ENCODE measurements around the gene GABRG3.

The GABRG3 gene

DNA sequence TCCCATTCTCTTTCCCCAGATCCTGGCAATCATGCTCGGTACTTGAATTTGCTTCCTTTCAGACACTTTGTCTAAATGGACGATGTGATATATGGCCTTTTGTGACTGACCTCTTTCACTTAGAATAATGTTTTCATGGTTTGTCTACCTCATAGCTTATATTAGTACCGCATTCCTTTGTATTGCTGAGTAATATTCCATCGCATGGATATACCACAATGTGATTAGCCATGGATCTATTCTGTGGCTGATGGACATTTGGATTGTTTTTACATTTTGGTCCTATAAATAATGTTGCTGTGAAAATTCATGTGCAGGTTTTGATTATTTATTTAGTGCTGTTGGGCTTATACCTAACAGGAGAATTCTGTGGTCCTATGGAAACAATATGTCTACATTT lies 458.6 kb downstream of the GABRG3 start:
- no peak for DNase-seq

DNA sequence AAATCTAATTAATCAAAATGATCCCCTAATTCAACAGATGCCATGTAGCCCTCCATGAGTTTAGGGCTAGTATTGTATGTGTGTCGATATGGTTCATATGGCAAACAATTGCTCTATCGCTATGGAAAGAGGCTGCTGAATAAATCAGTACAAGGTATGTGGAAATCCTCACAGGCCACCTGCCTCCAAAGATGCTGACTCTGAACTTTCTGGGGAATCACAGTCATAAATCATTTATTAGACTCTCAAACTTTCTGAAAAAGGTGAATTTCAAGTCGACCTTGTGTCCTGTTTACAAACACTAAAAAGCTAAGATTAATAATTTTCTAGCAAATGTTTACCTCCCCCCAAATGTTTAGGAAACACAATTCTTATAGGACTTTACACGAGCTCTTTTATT lies 462.6 kb downstream of the GABRG3 start:
- no peak for DNase-seq

DNA sequence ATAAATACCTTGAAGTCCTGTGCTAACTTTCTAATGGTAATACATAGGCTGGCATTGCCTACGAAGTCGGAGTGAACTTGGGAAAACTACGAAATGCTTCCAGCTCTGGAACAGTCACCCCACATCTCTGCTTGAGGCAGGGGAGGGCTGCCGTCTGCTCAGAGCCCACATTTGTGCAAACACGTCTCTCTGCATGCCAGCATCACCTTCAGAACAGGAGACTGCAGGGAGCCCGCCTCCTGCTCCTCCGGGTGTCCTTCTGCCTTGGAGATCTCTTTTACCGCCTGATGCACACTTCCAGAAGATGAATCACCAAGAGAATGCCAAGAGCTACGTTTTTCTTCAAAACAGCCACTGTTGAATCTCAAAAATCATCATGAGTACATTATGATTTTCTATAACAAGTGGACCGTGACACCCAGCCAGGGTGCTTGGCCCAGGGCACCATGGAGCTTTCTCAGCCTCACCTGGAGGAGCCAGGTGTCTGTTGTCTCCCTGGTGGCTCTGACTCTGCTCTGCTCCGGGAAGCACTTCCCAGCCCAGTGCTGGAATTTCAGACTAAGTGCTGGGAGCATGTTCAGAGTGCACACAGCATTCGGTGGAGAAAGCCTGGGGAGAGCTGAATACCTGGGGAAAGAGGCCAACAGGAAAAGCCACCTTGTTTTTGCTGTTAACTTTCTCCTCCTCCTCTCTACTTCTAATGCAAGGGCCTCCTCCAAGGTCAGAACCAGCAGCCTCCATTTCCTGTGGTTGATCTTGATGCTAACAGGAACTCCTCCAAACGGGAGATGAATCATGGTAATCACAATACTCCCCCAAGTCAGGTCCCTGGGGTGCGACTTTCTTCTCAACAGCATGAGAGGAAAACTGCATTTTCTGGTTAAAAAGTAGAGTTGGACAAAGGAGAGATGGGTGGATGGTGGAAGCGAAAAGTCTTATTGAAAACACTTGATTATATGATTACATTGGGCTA lies 467.7 kb downstream of the GABRG3 start:
- DNase-seq = no peak

DNA sequence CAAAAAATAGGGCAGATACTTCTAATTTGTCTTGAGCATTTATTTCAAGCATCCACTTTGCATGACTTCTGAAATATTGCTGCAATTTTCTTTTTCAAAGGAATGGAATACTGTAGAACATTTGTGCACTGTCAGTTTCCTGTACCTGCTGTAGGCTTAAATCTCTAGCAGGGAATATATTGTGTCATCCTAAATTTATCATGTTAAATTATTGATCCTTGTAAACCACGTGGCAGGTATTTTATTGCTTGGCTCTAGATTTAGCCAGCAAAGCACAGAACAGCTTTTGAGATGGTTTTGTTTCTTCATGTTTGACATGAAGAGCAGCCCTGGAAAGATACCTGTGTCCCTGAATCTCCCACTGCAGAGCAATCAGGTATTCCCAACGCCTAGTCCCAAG lies 470.1 kb downstream of the GABRG3 start:
- no peak for DNase-seq

DNA sequence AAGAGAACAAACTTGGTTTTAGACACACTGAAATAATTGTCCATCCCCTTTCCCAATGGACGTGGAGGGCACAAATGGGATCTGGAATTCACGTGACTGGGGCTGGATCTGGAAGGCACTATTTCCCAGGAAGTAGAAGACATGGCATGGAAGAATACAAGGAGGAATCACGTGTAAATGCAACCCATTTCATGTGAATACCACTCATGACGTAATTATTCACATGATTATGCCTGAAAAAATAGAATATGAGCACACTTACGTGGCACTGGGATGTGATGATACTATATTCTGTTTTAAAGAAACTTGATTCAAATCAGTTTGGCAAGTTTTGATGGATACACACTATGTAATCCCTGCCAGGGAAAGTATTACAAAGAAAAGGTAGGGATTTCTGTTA lies 477.3 kb downstream of the GABRG3 start:
- no peak for DNase-seq

DNA sequence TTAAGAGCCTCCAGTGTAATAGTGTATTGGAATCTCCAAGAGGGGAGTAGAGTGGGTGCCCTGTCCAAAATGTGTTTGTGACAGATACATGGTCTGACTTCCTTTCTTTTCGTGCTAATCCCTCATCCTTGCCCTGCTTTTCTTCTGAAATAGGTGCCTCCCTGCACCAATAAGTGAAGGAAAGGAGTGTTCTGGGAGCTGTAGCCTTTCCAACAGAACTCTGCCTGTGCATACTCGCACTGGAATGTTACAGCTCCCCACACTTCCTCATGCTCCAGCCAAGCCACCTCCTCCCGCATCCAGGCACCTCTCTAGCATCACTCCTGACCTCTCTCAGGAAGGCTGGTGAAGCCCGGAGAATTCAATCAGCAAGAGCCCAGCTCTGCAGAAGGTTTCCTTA lies 478.0 kb downstream of the GABRG3 start:
- DNase-seq = no peak

DNA sequence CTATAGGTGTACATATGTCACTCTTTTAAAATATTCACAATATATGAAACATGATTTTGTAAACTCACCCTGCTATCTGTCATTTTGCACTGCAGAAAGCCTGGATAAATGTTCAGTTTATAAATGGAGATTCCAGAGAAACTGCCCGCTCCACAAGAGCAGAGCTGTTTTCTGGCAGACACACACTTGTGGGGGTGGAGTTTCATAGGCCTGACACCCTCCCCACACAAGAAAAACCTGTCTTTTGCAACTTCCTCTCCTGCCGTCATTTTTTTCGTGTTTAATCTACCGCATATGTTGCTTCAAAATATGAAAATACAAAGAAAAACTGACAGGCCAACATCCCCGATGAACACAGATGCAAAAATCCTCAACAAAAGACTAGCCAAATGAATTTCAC lies 479.0 kb downstream of the GABRG3 start:
- no peak for DNase-seq

DNA sequence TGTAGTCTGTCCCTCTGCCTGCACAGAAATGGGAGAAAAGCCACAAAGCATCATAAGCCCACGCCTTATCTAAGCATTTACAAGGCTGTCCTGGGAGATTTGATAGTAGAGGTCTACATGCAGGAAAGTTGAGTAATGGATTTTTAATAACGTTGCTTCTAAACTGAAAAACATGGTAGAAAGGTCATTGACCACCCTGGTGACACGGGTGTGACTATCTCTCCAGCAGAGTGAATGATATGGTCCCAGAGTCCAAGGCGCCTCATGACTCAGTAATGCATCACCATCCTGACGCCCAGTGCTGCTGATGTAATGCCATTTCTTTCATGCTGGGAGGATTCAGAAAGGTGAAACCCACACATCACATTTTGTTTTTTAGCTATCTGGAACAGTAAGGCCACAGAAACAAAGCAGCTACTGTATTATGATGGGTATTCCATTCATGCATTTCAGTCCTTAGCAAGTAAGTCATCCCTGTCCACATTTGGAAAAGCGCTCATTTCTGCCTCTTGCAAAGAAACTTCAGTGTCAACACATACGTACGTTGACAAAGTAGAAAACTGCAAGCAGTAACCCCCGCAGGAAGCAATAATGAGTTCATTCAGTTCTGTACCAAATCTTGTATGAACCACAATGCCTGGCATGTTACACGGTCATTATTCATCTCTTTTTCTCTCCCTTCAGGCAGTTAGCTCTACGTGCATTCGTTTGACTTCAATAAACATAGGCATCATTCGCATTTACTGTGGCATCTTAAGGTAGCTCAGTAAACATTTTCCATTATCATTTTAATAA lies 483.5 kb downstream of the GABRG3 start:
- DNase-seq = no peak

DNA sequence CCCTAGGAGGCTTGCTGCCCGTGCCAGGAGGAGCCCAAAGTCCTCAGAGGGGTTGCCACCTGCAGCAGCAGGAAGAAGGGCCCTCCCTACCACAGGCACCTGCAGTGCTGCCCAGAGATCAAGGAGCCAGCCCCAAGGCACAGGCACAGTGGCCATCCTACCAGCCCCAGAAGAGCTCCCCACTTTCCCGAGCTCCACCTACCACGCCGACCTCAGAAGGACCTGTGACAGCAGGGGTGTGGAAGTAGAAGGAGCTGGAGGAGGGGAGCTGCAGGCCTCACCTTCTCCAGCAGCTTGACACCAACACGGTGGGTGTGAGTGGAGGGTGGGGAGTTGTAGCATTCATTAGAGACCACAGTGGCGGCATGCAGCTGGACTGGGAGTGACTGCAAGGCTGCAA lies 485.8 kb downstream of the GABRG3 start:
- no peak for DNase-seq

DNA sequence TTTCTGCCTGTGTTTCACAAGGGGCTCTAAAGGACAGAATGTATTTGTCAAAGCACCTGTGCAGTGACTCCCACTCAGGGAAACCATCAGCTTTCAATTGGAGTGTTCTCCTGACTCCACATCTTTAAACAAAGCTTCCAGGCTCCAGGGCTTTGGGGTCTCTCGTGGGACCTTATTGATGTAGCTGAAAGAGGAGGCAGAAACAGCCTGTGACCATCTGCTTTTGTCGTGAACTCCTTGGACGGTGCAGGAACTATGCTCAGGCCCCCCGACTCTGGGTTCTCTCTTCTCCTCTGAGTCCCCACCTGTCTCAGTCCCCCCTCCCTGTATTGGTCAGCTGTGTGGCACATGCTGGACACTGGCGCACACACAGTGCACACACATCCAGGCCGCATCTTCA lies 486.8 kb downstream of the GABRG3 start:
- DNase-seq = no peak

DNA sequence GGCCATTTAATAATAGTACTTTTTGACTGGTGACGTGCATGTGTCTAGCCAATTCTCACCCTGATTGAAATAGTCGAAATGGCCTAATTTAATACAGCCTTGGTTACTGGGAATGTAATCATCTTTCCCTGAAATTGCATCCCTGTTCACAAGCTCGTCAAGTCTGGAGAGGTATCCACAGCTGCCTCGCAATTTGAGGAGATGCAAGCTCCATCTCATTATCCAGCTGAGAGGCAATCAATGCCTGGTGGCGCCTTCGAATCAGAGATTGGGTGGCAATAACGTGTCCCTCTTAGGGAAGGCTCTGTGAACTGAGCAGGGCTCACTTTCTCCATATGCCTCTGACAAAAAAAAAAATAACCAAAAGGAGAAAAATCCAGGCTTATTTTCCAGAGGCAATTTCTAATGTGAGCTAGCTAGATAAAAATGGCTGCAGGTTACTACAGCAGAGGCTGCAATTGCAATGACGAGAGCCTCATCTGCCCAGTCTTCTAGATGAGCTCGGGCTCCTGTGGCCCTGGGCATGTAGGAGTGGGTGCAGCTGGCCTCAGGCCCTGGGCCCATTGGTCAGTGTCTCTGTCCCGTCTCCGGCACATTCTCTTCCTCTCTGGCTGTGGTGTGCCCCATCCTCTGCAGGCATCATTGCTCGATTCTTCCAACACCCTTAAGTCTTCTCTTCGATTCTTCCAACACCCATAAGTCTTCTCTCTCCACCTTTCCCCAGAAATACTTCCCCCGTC lies 487.5 kb downstream of the GABRG3 start:
- DNase-seq = no peak

DNA sequence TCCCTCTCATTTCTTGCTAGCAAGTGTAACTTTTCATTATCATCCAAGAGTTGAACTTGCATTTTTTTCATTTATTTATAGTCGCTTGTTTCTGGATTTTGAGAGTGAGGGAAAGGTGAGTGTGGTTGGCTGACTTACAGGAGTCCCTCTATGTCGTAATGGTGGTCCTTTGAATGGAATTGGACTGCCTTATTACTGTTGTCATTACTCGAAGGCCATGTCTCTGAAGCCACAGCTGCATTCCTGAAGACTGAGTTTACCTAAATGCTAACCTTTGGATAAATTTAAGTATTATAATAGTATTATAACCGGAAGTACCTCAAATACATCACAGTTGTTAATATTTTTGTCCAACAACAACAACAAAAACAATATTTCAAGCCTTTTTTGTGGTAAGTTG lies 488.9 kb downstream of the GABRG3 start:
- DNase-seq = no peak

DNA sequence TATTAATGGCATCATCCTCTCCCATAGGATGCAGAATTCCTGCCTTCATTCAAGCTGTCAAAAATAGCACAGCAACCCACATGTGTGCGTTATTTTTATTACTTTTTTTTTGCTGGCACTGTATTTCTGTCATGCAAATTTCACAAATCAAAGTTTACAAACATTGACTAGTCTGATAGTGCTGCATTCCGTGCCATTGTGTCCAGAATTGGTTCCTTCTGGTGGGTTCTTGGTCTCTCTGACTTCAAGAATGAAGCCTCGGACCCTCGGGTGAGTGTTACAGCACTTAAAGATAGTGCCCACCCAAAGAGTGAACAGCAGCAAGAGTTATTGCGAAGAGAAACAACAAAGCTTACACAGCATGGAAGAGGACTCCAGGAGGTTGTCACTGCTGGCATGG lies 490.2 kb downstream of the GABRG3 start:
- no peak for DNase-seq

DNA sequence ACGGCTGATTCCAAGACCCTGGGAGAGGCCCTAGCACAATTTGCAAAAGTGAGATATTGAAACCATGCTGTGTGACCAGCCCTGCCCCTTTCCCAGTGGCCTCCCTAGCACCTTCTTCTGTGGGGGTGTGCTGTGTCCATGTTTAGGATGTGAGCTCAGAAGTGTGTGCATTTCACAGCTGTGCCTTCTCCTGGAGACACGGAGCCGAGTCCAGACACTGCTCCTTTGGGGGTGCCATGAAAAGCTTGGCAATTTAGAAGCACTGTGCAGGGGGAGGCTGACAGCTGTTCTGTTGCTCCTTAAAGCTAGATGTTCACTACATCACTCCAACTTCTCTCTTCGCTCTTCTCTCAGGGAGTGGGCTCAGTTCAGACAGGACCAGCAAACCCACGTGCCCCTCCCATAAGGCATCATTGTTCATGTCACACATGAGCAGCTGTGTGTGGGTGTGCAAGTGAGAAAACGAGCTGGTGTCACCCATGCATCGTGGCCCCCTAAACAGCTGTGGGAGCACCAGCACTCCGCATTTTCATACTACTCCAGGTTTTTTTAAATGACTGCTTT lies 492.6 kb downstream of the GABRG3 start:
- no peak for DNase-seq

DNA sequence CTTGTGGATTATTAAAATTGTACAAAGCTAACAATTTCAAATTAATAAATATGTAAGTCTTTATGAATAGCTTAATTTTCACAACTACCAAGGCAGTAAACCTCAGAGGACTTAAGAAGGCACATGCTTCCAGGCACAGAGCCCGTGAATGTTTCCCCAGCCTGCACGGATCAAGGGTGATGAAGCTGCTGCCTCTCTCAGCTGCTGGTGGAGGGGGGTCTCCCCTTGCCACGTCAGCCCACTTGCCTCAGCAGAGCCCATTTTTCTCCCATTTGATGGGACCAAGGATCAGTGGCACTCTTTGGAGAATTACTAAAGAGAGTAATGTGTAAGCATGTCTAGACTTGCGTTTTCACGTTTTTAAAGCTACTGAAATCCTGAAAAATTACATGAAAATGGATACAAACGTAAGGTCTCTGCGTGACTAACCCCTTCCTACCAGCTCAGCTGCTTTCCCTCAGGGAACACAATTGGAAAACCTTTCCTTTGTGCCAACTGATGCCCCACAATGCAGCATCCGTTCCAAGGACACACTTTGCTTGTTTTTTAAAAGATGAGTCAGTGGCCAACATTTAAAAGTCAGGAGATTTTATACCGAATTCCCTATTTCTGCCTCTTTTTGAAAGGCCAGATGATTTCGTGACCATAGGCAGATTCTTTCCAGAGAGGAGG lies 494.1 kb downstream of the GABRG3 start:
- DNase-seq = no peak

DNA sequence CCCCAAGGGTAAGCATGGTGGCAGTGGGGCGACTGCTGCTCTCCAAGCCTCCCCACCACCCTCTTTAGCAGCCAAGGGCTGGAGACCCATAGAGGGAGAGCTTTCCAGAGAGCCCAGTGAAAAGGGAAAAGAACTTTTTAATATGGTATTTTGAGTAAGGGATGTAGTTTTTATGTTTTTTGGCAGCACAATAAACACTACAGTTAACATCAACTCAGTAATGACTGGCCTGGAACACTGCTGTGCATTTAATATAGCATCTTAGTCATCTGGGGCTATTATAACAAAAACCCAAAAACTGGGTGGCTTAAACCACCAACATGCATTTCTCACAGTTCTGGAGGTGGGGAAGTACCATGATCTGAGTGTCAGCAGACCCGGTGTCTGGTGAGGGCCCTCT lies 495.8 kb downstream of the GABRG3 start:
- DNase-seq = no peak

DNA sequence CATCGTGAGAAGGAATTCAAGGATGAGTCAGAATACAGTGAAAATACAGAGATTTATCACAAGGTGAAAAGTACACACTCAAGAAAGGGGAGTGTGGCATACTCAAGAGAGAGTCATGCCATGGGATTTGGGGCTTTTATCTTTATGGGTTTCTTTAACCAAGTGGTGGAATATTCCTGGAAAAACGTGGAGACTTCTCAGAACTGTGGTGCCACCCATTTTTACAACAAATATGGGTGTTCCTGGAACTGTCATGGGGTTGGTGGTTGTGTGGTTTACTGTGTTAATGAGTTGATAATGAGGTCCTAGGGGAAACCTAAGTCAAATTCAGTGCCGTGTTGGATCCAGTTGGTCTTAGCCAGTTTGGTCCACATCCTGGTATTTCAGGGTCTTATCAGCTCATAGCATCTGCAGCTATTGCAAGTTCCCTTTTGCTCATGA lies 497.2 kb downstream of the GABRG3 start:
- no peak for DNase-seq

DNA sequence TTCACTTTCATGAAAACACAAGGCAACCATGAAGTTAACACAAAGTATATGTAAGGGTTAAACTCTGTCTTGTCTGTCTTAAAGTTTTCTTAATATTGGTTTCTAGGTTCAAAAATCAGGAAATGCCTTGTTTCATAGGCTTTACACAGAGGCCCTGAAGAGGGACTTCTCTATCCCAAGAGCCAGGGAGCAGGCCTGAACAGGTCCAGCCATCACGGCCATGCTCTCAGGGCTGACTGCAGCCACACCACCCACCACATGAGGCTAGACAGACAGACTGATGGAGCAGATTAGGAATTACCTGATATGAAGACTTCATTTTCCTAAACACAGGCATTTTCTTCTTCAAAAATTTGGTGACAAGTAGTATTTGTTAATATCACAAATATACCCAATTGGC lies 502.9 kb downstream of the GABRG3 start:
- DNase-seq = no peak

DNA sequence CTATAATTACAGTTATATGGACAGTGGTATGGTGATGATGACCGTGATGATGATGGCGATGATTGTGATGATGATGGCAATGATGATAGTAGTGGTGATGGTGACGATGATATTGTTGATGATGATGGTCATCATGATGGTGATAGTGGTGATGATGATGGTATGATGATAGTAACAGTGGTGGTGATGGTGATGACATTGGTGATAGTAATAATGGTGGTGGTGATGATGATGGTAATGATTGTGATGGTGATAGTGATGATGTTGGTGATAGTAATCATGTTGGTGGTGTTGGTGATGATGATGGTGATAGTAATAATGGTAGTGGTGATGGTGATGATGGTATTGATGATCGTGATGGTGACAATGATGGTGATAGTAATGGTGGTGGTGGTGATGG lies 504.4 kb downstream of the GABRG3 start:
- DNase-seq = no peak

DNA sequence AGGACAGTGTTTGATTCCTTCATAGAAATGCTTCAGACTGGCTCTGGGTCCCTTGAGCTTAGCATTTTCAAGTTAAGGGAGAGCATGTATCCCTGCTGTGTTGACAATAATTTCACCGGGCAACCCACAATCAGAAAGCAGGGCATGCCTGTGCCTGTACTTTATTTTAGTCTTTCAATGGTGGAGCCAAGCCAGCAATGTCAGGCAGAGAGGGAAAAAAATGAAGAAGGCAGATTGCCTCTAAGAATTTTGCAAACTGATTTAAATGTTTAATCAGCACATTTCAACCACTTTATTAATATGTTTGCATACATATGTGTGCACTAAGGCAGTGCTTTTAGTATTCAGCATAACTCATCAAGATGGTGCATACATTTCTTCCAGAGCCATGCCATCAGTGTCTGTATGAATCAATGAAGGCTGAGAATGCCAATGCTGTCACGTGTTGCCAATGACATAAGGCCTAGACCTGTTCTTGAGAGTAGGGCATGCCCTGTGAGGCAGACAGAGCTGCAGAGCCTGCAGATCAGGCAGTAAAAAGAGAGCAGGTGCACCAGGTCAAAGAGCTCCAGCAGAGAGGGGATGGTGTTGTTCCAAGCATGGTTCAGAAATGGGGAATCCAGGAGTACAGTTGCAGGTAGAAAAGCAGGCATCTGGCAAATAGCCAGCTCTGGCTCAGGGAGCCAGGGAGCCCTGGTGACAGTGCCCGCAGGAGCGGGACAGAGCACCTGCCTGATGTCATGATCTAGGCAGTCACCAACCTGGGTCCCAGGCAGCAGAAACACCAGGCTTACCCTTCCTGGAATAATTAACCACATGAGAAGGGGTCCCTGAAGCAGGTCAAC lies 508.5 kb downstream of the GABRG3 start:
- DNase-seq = peak; percentile 57

DNA sequence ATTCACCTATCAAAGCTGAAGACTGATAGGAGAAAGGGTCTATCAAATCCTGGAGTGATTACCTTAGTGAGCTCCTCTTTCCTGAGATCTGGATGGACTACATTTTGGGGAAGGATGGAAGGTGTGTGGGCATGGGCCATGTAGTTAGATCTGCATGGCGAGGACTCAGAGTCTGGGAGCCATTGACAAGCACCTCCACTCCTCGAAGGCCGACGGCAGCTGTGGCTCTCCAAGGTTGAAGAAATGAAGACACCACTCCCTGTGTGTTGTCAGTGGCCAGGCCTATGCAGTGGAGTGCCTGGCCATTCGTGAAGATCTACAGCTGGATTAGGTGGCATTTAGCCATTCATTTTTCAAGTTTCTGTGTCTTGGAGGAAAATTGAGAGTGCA lies 509.2 kb downstream of the GABRG3 start:
- no peak for DNase-seq

DNA sequence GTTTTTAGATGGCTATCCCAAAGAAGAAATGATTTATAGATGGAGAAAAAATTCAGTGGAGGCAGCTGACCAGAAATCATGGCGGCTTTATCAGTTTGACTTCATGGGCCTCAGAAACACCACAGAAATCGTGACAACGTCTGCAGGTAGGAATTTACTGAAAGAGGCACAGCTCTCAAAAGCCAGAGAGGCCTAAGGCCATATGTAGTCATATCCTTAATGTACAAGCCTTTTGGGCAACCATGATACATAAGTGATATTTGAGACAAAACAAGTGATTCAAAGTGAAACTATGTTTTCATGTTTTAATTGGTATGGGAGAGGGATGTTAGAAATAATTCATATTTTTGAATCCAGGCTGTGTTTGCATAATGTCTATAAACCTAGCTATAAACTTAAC lies 509.7 kb downstream of the GABRG3 start:
- DNase-seq = no peak
